GM19193 (cell line): ENCODE measurements around the gene PLEKHG4B.

Experiments used
- POLR2A ChIP-seq: IDR thresholded peaks from 4 replicates; pipeline ENCODE4 v1.6.1; 2011; ENCODE audit not compliant: insufficient read depth, insufficient read length; ENCODE audit errors: extremely low read depth

The PLEKHG4B gene

DNA sequence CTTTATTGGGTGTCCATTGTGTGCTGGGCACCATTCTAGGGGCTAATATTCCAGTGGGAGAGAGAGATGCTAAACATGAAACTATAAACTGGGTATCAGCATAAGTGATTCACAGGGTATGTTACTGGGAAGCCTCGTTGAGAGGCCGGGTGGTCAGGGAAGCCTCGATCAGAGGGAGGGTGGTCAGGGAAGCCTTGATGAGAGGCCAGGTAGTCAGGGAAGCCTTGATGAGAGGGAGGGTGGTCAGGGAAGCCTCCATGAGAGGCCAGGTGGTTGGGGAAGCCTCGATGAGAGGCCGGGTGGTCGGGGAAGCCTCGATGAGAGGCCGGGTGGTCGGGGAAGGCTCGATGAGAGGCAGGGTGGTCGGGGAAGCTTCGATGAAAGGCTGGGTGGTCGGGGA, 8.9 kb upstream of the PLEKHG4B start:
- TF ChIP-seq POLR2A = no peak

GRCh38 chr5:85334-85995, 6.5 kb upstream of the PLEKHG4B start:
- TF ChIP-seq POLR2A = no peak

- no peak for TF ChIP-seq POLR2A
These were observed 2.4 kb upstream of the PLEKHG4B start for GRCh38 chr5:89337-90286.

- TF ChIP-seq POLR2A = no peak
These were observed 1.1 kb upstream of the PLEKHG4B start for GRCh38 chr5:90590-91547.

DNA sequence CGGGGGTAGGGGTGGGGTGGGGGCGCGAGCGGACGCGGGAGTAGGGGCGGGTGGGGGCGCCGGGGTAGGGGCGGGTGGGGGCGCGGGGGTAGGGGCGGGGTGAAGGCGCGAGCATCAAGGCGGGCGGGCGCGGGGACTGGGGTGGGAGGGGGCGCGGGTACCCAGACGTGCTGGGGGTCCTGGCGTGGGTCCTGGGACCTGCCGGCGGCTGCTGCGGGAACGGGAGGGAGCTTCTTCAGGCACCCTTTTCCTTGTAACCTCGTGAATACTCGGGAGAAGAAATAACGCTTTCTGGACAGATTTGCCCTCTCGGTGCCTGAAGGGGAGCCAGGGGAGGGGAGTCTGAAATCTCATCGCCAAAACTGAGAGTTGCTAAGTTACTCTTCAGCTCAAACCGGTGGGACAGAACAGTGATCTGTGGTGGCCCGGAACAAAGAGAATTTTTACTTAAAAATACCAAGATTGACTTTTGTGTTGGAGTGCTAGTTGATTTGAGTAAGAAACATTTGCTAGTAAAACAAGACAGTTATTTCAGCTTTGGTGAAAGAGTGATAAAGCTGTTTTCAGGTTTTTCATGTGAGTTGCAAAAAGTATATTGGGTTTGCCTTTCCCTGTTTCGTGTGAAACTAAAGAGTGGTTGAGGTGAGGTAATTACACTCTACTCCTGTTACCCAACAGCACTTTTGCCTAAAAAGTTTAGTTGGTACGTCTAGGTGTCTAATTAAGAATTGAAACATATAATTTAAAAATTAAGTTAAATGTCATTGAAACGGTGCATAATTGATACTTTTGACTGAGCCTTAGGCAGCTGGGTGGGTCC, 643 bp downstream of the PLEKHG4B start:
- no peak for TF ChIP-seq POLR2A

GRCh38 chr5:93221-93980, 1.4 kb downstream of the PLEKHG4B start:
- TF ChIP-seq POLR2A = no peak

- TF ChIP-seq POLR2A = no peak
These were observed 2.3 kb downstream of the PLEKHG4B start for GRCh38 chr5:94113-94892.

DNA sequence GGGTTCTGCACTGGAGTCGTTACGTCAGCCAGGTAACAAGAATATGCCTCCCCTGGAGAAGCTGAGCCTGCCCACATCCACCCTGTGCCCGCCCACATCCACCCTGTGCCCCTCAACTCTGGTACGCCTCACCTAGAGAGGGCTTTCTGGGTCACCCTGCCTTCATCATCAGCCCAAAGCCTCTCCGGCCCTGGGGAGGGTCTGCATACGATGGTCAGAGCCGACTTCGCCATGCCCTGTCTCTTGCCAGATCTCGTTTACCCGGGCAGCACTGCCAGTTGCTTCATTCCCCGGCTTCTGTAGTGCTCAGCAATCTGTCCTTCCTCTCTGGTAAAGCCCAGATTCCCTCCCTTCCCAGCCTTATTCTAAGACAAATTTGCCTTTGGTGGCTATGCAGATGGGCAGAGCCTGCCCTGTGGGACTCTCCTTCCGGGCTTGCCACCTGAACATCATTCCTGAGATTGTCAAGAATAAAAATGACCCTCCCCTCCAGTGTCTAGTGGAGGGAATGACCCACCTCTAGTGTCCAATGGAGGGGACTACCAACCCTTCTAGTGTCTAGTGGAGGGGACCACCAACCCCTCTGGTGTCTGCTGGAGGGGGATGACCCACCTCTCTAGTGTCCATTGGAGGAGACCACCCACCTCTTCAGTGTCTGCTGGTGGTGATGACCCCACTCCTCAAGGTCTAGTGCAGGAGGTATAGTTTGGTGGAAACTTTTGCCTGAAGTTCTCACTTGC, 3.4 kb downstream of the PLEKHG4B start:
- TF ChIP-seq POLR2A = no peak

DNA sequence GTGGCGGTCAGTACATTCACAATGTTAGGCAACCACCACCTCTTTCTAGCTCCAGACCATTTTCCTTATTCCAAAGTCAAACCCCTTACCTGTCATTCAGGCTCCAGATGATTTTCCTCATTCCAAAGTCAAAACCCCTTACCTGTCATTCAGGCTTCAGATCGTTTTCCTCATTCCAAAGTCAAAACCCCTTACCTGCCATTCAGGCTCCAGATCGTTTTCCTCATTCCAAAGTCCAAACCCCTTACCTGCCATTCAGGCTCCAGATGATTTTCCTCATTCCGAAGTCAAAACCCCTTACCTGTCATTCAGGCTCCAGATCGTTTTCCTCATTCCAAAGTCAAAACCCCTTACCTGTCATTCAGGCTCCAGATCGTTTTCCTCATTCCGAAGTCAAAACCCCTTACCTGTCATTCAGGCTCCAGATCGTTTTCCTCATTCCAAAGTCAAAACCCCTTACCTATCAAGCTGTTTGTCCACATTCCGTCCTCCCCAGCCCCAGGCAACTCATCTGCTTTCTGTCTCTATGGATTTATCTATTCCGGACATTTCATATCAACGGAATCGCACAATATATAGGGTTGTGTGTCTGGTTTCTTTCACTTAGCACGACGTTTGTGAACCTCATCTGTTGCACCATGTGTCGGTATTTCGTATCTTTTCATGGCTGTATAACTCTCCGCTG, 5.2 kb downstream of the PLEKHG4B start:
- no peak for TF ChIP-seq POLR2A

DNA sequence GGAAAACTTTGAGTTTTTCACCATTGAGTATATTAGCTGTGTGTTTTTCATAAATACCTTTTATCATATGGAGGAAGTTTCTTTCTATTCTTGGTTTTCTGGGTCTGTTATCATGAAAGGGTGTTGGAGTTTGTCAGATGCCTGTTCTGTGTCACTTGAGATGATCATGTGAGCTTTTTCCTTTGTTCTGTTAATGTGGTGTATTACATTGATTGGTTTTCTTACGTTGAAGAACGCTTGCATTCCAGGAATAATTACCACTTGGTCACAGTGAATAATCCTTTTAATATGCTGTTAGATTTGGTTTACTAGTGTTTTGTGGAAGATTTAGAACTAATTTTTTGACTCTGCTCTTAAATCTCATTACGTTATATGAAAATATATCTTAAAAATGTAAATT, 7.8 kb downstream of the PLEKHG4B start:
- TF ChIP-seq POLR2A = no peak

GRCh38 chr5:102411-103043, 10.6 kb downstream of the PLEKHG4B start:
- TF ChIP-seq POLR2A = no peak
